Neural crest cell (in vitro differentiated cells): ENCODE measurements around the gene MCCC1. TPM values are rescaled to one million over a fixed set of nuclear protein-coding genes. Genes with fewer than 3 reads are reported as not detected.

Experiments
- DNase-seq: peaks from one replicate; pipeline ENCODE4 v3.0.0; 2021; ENCODE audit warnings: low read depth, mixed read lengths, low spot score
- H3K27ac Mint-ChIP-seq: one replicate; pipeline ENCODE4 v1.8.0; 2021; ENCODE audit warnings: mild to moderate bottlenecking, mixed read lengths; ENCODE audit not compliant: unreplicated experiment
- H3K27me3 Mint-ChIP-seq: 2 replicates; pipeline ENCODE4 v1.8.0; 2021; ENCODE audit warnings: low read depth, mild to moderate bottlenecking, mixed read lengths
- H3K36me3 Mint-ChIP-seq: 2 replicates; pipeline ENCODE4 v1.8.0; 2021; ENCODE audit warnings: low read depth, mild to moderate bottlenecking, mixed read lengths
- H3K4me1 Mint-ChIP-seq: 2 replicates; pipeline ENCODE4 v1.8.0; 2021; ENCODE audit warnings: mixed read lengths
- H3K4me3 Mint-ChIP-seq: one replicate; pipeline ENCODE4 v1.8.0; 2021; ENCODE audit warnings: mild to moderate bottlenecking, mixed read lengths
- H3K9me3 Mint-ChIP-seq: 2 replicates; pipeline ENCODE4 v1.8.0; 2021; ENCODE audit warnings: mixed read lengths
- CTCF ChIP-seq: fragments of 200-600 bp; sonication (generic); conservative IDR thresholded peaks from 2 replicates; pipeline ENCODE4 v1.5.0; 2021; ENCODE audit warnings: antibody characterized with exemption, mild to moderate bottlenecking
- total RNA-seq: library from RNA; stranded (reverse); gene quantifications from 2 replicates; pipeline ENCODE4 v1.2.1, GENCODE V29; 2021

Gene MCCC1
- total RNA-seq, 1 donor from 2014 or later: 30.6 TPM

GRCh38 chr3:182972387-182972786 lies 126.9 kb downstream of the MCCC1 start:
- peaks cover 23% of the 10 kb centered on the region for H3K4me1 Mint-ChIP-seq
- H3K9me3 Mint-ChIP-seq: no peaks in the 10 kb centered on the region
- H3K36me3 Mint-ChIP-seq: peaks cover 3% of the 10 kb centered on the region
- no peak overlapping the region for H3K4me3 Mint-ChIP-seq
- no peak for DNase-seq
- peak overlapping the region; percentile 89 for H3K27ac Mint-ChIP-seq
- no peak for TF ChIP-seq CTCF
- no peaks in the 10 kb centered on the region for H3K27me3 Mint-ChIP-seq

- TF ChIP-seq CTCF: no peak
- no peaks in the 10 kb centered on the region for H3K27me3 Mint-ChIP-seq
- H3K4me1 Mint-ChIP-seq: peaks cover 22% of the 10 kb centered on the region
- no peak overlapping the region for H3K27ac Mint-ChIP-seq
- no peak overlapping the region for H3K4me3 Mint-ChIP-seq
- peaks cover 3% of the 10 kb centered on the region for H3K36me3 Mint-ChIP-seq
- H3K9me3 Mint-ChIP-seq: no peaks in the 10 kb centered on the region
- no peak for DNase-seq
These were observed 127.7 kb downstream of the MCCC1 start for GRCh38 chr3:182971637-182972036.

- peaks cover 15% of the 10 kb centered on the region for H3K4me1 Mint-ChIP-seq
- no peak overlapping the region for H3K27ac Mint-ChIP-seq
- H3K4me3 Mint-ChIP-seq: no peak overlapping the region
- no peak for DNase-seq
- no peaks in the 10 kb centered on the region for H3K27me3 Mint-ChIP-seq
- H3K36me3 Mint-ChIP-seq: no peaks in the 10 kb centered on the region
- H3K9me3 Mint-ChIP-seq: no peaks in the 10 kb centered on the region
- no peak for TF ChIP-seq CTCF
These were observed 128.4 kb downstream of the MCCC1 start for GRCh38 chr3:182970811-182971418.

GRCh38 chr3:182969853-182970252 lies 129.4 kb downstream of the MCCC1 start:
- DNase-seq: no peak
- no peak overlapping the region for H3K4me3 Mint-ChIP-seq
- no peaks in the 10 kb centered on the region for H3K9me3 Mint-ChIP-seq
- peaks cover 7% of the 10 kb centered on the region for H3K4me1 Mint-ChIP-seq
- H3K36me3 Mint-ChIP-seq: no peaks in the 10 kb centered on the region
- H3K27me3 Mint-ChIP-seq: no peaks in the 10 kb centered on the region
- no peak for TF ChIP-seq CTCF
- no peak overlapping the region for H3K27ac Mint-ChIP-seq

GRCh38 chr3:182969277-182969676 lies 130.0 kb downstream of the MCCC1 start:
- DNase-seq: no peak
- Mint-ChIP-seq H3K4me1 (peaks cover 5% of the 10 kb centered on the region), H3K27me3 (no peaks in the 10 kb centered on the region), H3K36me3 (no peaks in the 10 kb centered on the region), H3K9me3 (no peaks in the 10 kb centered on the region), H3K27ac (no peak overlapping the region), H3K4me3 (no peak overlapping the region)
- TF ChIP-seq CTCF: no peak
